Thoracic aorta (tissue), 2 donors: ENCODE results near the gene LMBRD2. TPM values are rescaled to one million over a fixed set of nuclear protein-coding genes. Genes with fewer than 3 reads are reported as not detected.

Experiments used
- ATAC-seq: fragments of 150-250 bp; one replicate; pipeline ENCODE4 v1.8.0; 2017; ENCODE audit warnings: low read depth; ENCODE audit not compliant: insufficient number of reproducible peaks, low FRiP score
- DNase-seq: peaks from one replicate; pipeline ENCODE4 v3.0.0-alpha.2; 2020; ENCODE audit warnings: low spot score
- H3K27ac ChIP-seq, 2 donors: fragments of 200-600 bp; sonication (generic); 1 replicate in 1 of 2; 2 replicates in 1 of 2; pipeline ENCODE4 v1.5.1; 2016; ENCODE audit warnings: mild to moderate bottlenecking in 2 of 2, moderate library complexity in 2 of 2
- H3K27me3 ChIP-seq: fragments of 200-600 bp; sonication (generic); replicated peaks from 2 replicates; pipeline ENCODE4 v1.6.0; 2016; ENCODE audit warnings: mild to moderate bottlenecking; ENCODE audit not compliant: insufficient read depth
- H3K36me3 ChIP-seq: fragments of 200-600 bp; sonication (generic); one replicate; pipeline ENCODE4 v1.5.1; 2016
- H3K4me1 ChIP-seq, 2 donors: fragments of 200-600 bp; sonication (generic); 1 replicate in 1 of 2; 2 replicates in 1 of 2; pipeline versions ENCODE4 v1.5.1 to v1.6.0; 2016; ENCODE audit warnings: low read depth in 2 of 2, mild to moderate bottlenecking in 1 of 2; ENCODE audit not compliant: control insufficient read depth in 1 of 2
- H3K4me3 ChIP-seq: fragments of 200-600 bp; sonication (generic); 2 replicates; pipeline ENCODE4 v1.5.1; 2016; ENCODE audit warnings: mild to moderate bottlenecking
- H3K9me3 ChIP-seq: fragments of 200-600 bp; sonication (generic); 2 replicates; pipeline ENCODE4 v1.5.1; 2016
- CTCF ChIP-seq: fragments of 200-600 bp; sonication (generic); IDR thresholded peaks from one replicate; pipeline ENCODE4 v1.5.1; 2019; ENCODE audit warnings: antibody characterized with exemption
- total RNA-seq, 2 donors: library from RNA; depleted of rRNA; stranded (reverse); fragments of >200 nt; gene quantifications; one replicate each; pipeline versions ENCODE4 v1.1.0 to v1.2.3, GENCODE V29; 2016

Gene LMBRD2
- total RNA-seq, 2 donors from 2014 or later, result 9.5 to 11.0 TPM

DNA sequence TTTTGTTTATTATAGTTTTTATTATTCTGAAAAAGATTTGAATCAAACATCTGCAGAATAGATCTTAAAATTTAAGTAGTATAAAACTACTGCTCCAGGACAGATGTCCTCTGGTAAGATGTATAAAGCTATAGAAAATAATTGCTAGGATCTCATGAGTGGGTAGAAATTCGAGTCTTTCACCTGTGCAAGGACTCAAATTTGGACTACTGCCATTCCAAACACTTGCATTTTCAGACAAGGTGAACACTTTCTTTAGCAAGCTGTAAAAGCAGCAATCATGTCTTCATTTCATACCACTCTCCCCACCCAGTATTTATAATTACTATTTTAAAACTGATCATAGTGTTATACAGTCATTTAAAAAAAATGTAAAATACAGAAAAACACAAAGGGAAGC lies 20.9 kb upstream of the LMBRD2 start:
- H3K27ac ChIP-seq, result no peak overlapping the region
- H3K27me3 ChIP-seq, result no peaks in the 10 kb centered on the region
- no peak overlapping the region for H3K4me3 ChIP-seq
- DNase-seq, result no peak
- ATAC-seq, result no peak
- H3K9me3 ChIP-seq, result no peaks in the 10 kb centered on the region
- peaks cover 0 to 8% of the 10 kb centered on the region in 2 donors for H3K4me1 ChIP-seq
- TF ChIP-seq CTCF, result no peak
- H3K36me3 ChIP-seq, result peaks cover 14% of the 10 kb centered on the region

DNA sequence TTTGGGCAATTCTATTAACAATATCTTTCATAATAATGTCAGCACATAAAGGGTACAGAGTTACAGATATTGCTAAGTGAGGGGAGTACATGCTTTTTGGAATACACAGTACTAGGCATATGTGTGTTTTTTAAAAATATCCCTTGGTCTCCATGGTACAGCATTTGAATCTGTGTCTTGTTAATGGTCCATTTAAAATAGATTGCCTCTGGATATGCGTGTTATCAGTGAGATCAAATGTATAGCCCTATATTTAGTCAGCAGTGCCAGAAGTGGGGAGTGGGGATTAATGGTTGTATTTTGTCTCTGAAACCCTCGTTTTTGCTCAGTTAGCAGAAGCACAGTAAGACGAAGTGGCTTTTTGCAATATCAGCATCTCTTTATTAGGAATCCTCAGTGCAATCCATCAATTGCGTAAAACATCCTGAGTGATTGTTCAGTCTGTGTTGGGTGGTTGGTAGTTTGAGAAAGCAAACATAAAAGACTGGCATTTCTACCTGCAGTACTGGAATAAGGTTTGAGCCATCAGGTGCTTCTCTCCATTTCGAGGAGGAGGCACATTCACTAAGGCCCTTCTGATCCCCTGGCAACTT lies 19.2 kb upstream of the LMBRD2 start:
- DNase-seq (no peak), ATAC-seq (no peak)
- H3K4me1 ChIP-seq, result peaks cover 0 to 8% of the 10 kb centered on the region in 2 donors
- H3K4me3 ChIP-seq, result no peak overlapping the region
- no peak overlapping the region for H3K27ac ChIP-seq
- TF ChIP-seq CTCF, result no peak
- H3K36me3 ChIP-seq, result peaks cover 18% of the 10 kb centered on the region
- no peaks in the 10 kb centered on the region for H3K27me3 ChIP-seq
- H3K9me3 ChIP-seq, result no peaks in the 10 kb centered on the region

DNA sequence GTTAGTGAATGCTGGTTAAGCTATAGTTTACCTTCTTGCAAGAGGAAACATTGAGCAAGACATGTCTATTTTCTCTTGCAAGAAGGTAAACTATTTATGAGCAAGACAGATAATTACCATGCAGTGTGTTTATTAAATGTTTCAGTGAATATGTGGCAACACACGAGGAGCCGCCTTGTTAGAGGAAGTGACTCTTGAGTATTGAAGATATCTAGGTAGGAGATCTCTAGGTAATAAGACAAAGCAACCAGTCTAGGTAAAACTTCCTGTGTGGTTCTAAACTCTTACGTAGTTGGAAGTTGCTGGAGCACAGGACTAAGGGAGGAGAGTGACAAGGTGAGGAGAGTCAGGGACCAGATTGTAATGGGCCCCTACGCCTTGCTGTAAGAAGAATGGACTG lies 17.1 kb upstream of the LMBRD2 start:
- ATAC-seq (no peak), DNase-seq (no peak)
- no peak overlapping the region for H3K4me3 ChIP-seq
- no peaks in the 10 kb centered on the region for H3K9me3 ChIP-seq
- peaks cover 25% of the 10 kb centered on the region for H3K36me3 ChIP-seq
- H3K27me3 ChIP-seq, result no peaks in the 10 kb centered on the region
- H3K27ac ChIP-seq, result no peak overlapping the region
- TF ChIP-seq CTCF, result no peak
- H3K4me1 ChIP-seq, result peaks cover 0 to 4% of the 10 kb centered on the region in 2 donors

DNA sequence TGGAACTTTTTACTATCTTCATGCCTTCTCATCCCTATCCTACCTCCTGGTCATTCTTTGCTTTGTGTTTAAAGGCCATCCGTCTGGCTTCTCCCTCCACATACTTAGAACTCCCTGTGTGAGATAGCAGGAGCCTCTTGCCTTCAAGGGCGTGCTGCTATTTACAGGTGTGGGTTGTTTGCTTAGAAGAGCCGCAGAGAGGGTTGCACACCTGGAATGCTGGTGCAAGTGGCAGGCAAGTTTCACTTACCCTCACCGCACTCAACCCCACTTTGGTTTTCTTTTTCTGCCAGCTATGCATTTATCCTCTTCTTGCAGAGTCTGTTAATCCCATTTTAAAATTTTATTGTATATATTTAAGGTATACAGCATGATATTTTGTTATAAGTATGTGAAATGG lies 12.8 kb upstream of the LMBRD2 start:
- Histone ChIP-seq H3K4me1 (no peaks in the 10 kb centered on the region), H3K27me3 (no peaks in the 10 kb centered on the region), H3K27ac (no peak overlapping the region), H3K36me3 (peaks cover 34% of the 10 kb centered on the region), H3K4me3 (no peak overlapping the region), H3K9me3 (no peaks in the 10 kb centered on the region)
- no peak for ATAC-seq
- no peak for TF ChIP-seq CTCF
- DNase-seq, result no peak

DNA sequence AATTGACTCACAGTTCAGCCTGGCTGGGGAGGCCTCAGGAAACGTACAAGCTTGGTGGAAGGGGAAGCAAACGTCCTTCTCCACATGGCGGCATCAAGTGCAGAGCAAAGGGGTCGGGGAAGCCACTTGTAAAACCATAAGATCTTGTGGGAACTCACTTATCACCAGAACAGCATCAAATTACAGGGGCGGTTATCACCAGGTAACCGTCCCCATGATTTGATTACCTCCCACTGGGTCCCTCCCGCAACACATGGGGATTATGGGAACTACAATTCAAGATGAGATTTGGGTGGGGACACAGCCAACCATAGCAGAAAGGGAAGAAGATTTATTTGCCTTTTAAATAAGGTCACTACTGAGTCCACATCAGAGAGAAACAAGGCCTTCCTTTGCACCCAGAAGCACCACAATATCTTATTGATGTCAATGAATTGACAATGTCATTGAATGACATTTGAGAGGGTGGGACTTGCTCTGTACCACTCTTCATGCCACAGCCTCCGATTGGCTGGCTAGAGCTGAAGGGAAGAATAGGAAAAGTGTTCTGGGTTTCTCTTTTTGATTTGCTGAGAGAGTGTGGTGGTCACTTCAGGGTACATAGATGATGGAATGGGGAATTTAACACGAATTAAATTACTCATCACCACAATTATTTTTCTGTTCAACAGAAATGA lies 11.3 kb upstream of the LMBRD2 start:
- DNase-seq, result no peak
- no peaks in the 10 kb centered on the region for H3K27me3 ChIP-seq
- no peaks in the 10 kb centered on the region for H3K9me3 ChIP-seq
- peaks cover 23% of the 10 kb centered on the region for H3K36me3 ChIP-seq
- ATAC-seq, result no peak
- H3K27ac ChIP-seq, result no peak overlapping the region
- no peaks in the 10 kb centered on the region for H3K4me1 ChIP-seq
- no peak overlapping the region for H3K4me3 ChIP-seq
- TF ChIP-seq CTCF, result no peak
